K562 (cell line): ENCODE measurements around the gene ANKEF1. TPM values are rescaled to one million over a fixed set of nuclear protein-coding genes. Genes with fewer than 3 reads are reported as not detected.
A peak's percentile ranks its signal among the peaks of the same experiment; 100 is the strongest.

Experiments
- ATAC-seq: fragments of 200-7000 bp; cut with Tn5 transposase; 3 replicates; pipeline ENCODE4 v1.9.1; 2020; ENCODE audit warnings: moderate library complexity
- BruUV-seq: library from RNA; stranded (reverse); fragments of 400-500 nt; replicated peaks from 2 replicates; lab custom pipeline; 2021; lab: Mats Ljungman, UMichigan
- CTCF ChIA-PET: fragments of 300-600 bp; formaldehyde crosslinking; extraction: SDS; loops from one replicate; lab custom pipeline; 2021; ENCODE audit warnings: low intra/inter-chr PET ratio; lab: Yijun Ruan, JAX
- POLR2A ChIA-PET: fragments of 300-600, 350-650 bp; sonication (Branson Sonifier 250); formaldehyde crosslinking; extraction: SDS; loops from one replicate; lab custom pipeline; 2021; ENCODE audit warnings: antibody characterized with exemption, inconsistent platforms; lab: Yijun Ruan, JAX
- DNase-seq, 4 experiments: peaks; one replicate each; pipeline versions ENCODE4 v3.0.0 to v3.0.0-alpha.2; 2011 to 2018; ENCODE audit warnings: low spot score in 3 of 4, mixed read lengths in 3 of 4; ENCODE audit errors: extremely low read depth in 1 of 4
- FAIRE-seq: peaks from 2 replicates; lab custom pipeline; 2011; peaks lifted over from hg19 to GRCh38; lab: Jason Lieb, UNC
- H2AFZ ChIP-seq: 2 replicates; pipeline ENCODE4 v1.6.0; 2011; ENCODE audit warnings: low read depth, low read length, control low read depth, inconsistent platforms
- H3K27ac ChIP-seq: fragments of 200-600 bp; 3 replicates; pipeline ENCODE4 v1.8.0; 2011; ENCODE audit warnings: low read depth, mild to moderate bottlenecking, control low read depth, inconsistent platforms, low read length, moderate library complexity, mixed read lengths; ENCODE audit errors: extremely low read depth
- H3K27me3 ChIP-seq, 2 experiments: fragments of 300-600 bp in 1 of 2; 2 replicates in 1 of 2; 3 replicates in 1 of 2; pipeline versions ENCODE4 v1.6.0 to v1.8.0; 2011; ENCODE audit warnings: inconsistent platforms in 2 of 2, low read length in 2 of 2, mild to moderate bottlenecking in 1 of 2, mixed read lengths in 1 of 2, moderate library complexity in 1 of 2; ENCODE audit not compliant: control insufficient read depth in 2 of 2, insufficient read depth in 2 of 2
- H3K36me3 ChIP-seq: fragments of 300-600 bp; 3 replicates; pipeline ENCODE4 v1.8.0; 2011; ENCODE audit warnings: mild to moderate bottlenecking, low read length, inconsistent platforms; ENCODE audit not compliant: control insufficient read depth, insufficient read depth
- H3K4me1 ChIP-seq, 2 experiments: fragments of 200-600 bp in 1 of 2; replicated peaks in 1 of 2; 2 replicates in 1 of 2; 3 replicates in 1 of 2; pipeline versions ENCODE4 v1.5.1 to v1.8.0; 2011; ENCODE audit warnings: inconsistent platforms in 2 of 2, low read length in 2 of 2, mild to moderate bottlenecking in 1 of 2, mixed read lengths in 1 of 2, moderate library complexity in 1 of 2; ENCODE audit not compliant: control insufficient read depth in 2 of 2, insufficient read depth in 2 of 2
- H3K4me2 ChIP-seq: 2 replicates; pipeline ENCODE4 v1.6.1; 2011; ENCODE audit warnings: low read length, control low read depth, inconsistent platforms, mixed read lengths; ENCODE audit not compliant: insufficient read depth
- H3K4me3 ChIP-seq: fragments of 200-600 bp; sonication (generic), shearing (Covaris generic); 2 replicates; pipeline ENCODE4 v1.5.1; 2016; ENCODE audit warnings: control low read depth, inconsistent platforms
- H3K79me2 ChIP-seq: fragments of 200-600 bp; 3 replicates; pipeline ENCODE4 v1.8.0; 2011; ENCODE audit warnings: low read length, inconsistent platforms; ENCODE audit not compliant: control insufficient read depth, insufficient read depth
- H3K9ac ChIP-seq, 2 experiments: 2 replicates each; pipeline versions ENCODE4 v1.6.0 to v1.6.1; 2011; ENCODE audit warnings: low read depth in 2 of 2, low read length in 2 of 2, control low read depth in 1 of 2, inconsistent platforms in 1 of 2, mild to moderate bottlenecking in 1 of 2, mixed read lengths in 1 of 2; ENCODE audit not compliant: insufficient read depth in 1 of 2
- H3K9me1 ChIP-seq: one replicate; pipeline ENCODE4 v1.6.0; 2011; ENCODE audit warnings: inconsistent platforms, mild to moderate bottlenecking, low read length, moderate library complexity; ENCODE audit not compliant: control insufficient read depth, insufficient read depth
- H3K9me3 ChIP-seq: replicated peaks from 2 replicates; pipeline ENCODE4 v1.5.1; 2011; ENCODE audit warnings: low read depth, low read length, inconsistent platforms; ENCODE audit not compliant: control insufficient read depth, insufficient read depth
- H4K20me1 ChIP-seq: replicated peaks from 2 replicates; pipeline ENCODE4 v1.6.1; 2011; ENCODE audit warnings: low read length, inconsistent platforms, mixed read lengths; ENCODE audit not compliant: control insufficient read depth, insufficient read depth
- CHAMP1 ChIP-seq: fragments of 450-650 bp; IDR thresholded peaks from 2 replicates; pipeline ENCODE4 v1.6.1; 2016; ENCODE audit warnings: mild to moderate bottlenecking
- ELF2 ChIP-seq: fragments of 250-450 bp; sonication (Bioruptor Pico); IDR thresholded peaks from 2 replicates; pipeline ENCODE4 v1.5.0; 2021; ENCODE audit warnings: mild to moderate bottlenecking
- PURB ChIP-seq: sonication (generic); formaldehyde crosslinking; IDR thresholded peaks from 2 replicates; pipeline ENCODE4 v1.9.0; 2021; ENCODE audit warnings: low read depth, mild to moderate bottlenecking, missing genetic modification reagents
- RFX1 ChIP-seq: fragments of 450-650 bp; IDR thresholded peaks from 2 replicates; pipeline ENCODE4 v1.6.1; 2016; ENCODE audit warnings: mild to moderate bottlenecking, moderate library complexity
- ZNF324 ChIP-seq: fragments of 250-450 bp; sonication (Bioruptor Pico); IDR thresholded peaks from 2 replicates; pipeline ENCODE4 v1.4.0; 2020; ENCODE audit warnings: mild to moderate bottlenecking
- ZNF384 ChIP-seq: IDR thresholded peaks from 2 replicates; pipeline ENCODE4 v1.6.1; 2012; ENCODE audit warnings: low read depth, low read length, improper control_type of control experiment
- ZNF518B ChIP-seq: fragments of 250-450 bp; sonication (Bioruptor Pico); IDR thresholded peaks from 2 replicates; pipeline ENCODE4 v1.5.0; 2021; ENCODE audit warnings: mild to moderate bottlenecking, moderate library complexity
- ZNF830 ChIP-seq: fragments of 250-450 bp; sonication (Bioruptor Pico); IDR thresholded peaks from 2 replicates; pipeline ENCODE4 v1.5.0; 2021; ENCODE audit warnings: mild to moderate bottlenecking
- WGBS: fragments of 100-300 bp; shearing (Covaris generic); methylation state at CpG from one replicate; pipeline ENCODE4 v1.1.6; 2016; ENCODE audit warnings: low coverage, mixed read lengths; ENCODE audit not compliant: insufficient coverage; ENCODE audit errors: missing lambda C conversion rate; 5-methylcytosine and 5-hydroxymethylcytosine counted together
- in situ Hi-C: fragments of 300-500 bp; cut with MboI; formaldehyde crosslinking; loops from 4 replicates; pipeline ENCODE4 v1.15.0; 2018; ENCODE audit warnings: inconsistent platforms, mixed read lengths
- intact Hi-C: fragments of 100-400 bp; cut with micrococcal nuclease; formaldehyde crosslinking; loops from 2 replicates; pipeline ENCODE4 v1.14.2; 2022
- polyA plus RNA-seq, 8 experiments: library from polyadenylated mRNA; depleted of rRNA in 4 of 8; stranded (reverse) in 5 of 8; unstranded in 3 of 8; fragments of >200 nt; fragmentation: Nextera tagmentation in 2 of 8; fragmentation: Illumina TruSeq in 1 of 8; extraction: Ambion mirVana in 2 of 8; extraction: Trizol in 1 of 8; gene quantifications; 2 replicates each; pipeline versions ENCODE4 v1.2.1 to v1.2.3, GENCODE V29; 2011 to 2014; ENCODE audit warnings: inconsistent platforms in 1 of 8, missing spikeins in 1 of 8
- total RNA-seq, 7 experiments: library from RNA; depleted of rRNA in 6 of 7; stranded (reverse); fragments of >200 nt in 6 of 7; fragmentation: Illumina TruSeq in 2 of 7; extraction: Trizol in 2 of 7; gene quantifications; 2 replicates each; pipeline versions ENCODE4 v1.2.1 to v1.2.3, GENCODE V29; 2011 to 2021; ENCODE audit warnings: low replicate concordance in 1 of 7

ANKEF1 gene
- total and polyA plus RNA-seq, 9 of the 15 experiments (the other 6 are each of a cell fraction or from before 2014, with no cell fraction given): 0.35 to 2.1 (median 1.7) TPM

GRCh38 chr20:10014431-10014830 is 20.4 kb upstream of the ANKEF1 start:
- Histone ChIP-seq H2AFZ (no peak overlapping the region), H3K9me3 (no peaks in the 10 kb centered on the region), H3K9me1 (no peaks in the 10 kb centered on the region), H3K36me3 (no peaks in the 10 kb centered on the region), H4K20me1 (no peaks in the 10 kb centered on the region), H3K27ac (no peak overlapping the region), H3K9ac (no peak overlapping the region), H3K4me3 (no peak overlapping the region), H3K4me1 (no peaks in the 10 kb centered on the region), H3K79me2 (no peaks in the 10 kb centered on the region), H3K27me3 (no peaks in the 10 kb centered on the region), H3K4me2 (no peak overlapping the region)
- ATAC-seq (no peak), DNase-seq (no peak), FAIRE-seq (no peak)
- ChIA-PET POLR2A (no interaction called here), CTCF (no interaction called here)
- in situ Hi-C loops: no loop called here
- intact Hi-C loops: no loop called here
- no TSS peak for BruUV-seq
- peak; percentile 28; the same call in 1 of the 2 replicates for TF ChIP-seq RFX1
- no peak for TF ChIP-seq PURB (CRISPR knock-in tag)
- no peak for TF ChIP-seq ELF2
- no peak for TF ChIP-seq CHAMP1
- WGBS: 16% methylated on average over 5 of the region's 5 CpGs

GRCh38 chr20:10020937-10021336 is 13.8 kb upstream of the ANKEF1 start:
- no peaks in the 10 kb centered on the region for H3K27me3 ChIP-seq
- FAIRE-seq (no peak), ATAC-seq (no peak), DNase-seq (no peak)
- no peaks in the 10 kb centered on the region for H3K9me3 ChIP-seq
- H3K36me3 ChIP-seq: no peaks in the 10 kb centered on the region
- BruUV-seq: no TSS peak
- TF ChIP-seq ZNF830 (CRISPR knock-in tag) (no peak), ZNF518B (CRISPR knock-in tag) (no peak), ZNF384 (no peak), ZNF324 (CRISPR knock-in tag) (no peak)
- no peaks in the 10 kb centered on the region for H3K79me2 ChIP-seq
- no peaks in the 10 kb centered on the region for H4K20me1 ChIP-seq
- no peaks in the 10 kb centered on the region for H3K9me1 ChIP-seq
- no peaks in the 10 kb centered on the region for H3K4me1 ChIP-seq
- H3K4me3 ChIP-seq: no peak overlapping the region
- WGBS: 0% methylated on average over 2 of the region's 2 CpGs
- CTCF ChIA-PET: no interaction called here
- no peak overlapping the region for H3K9ac ChIP-seq
- intact Hi-C loops (no loop called here), in situ Hi-C loops (no loop called here)
- POLR2A ChIA-PET: no interaction called here
- H3K4me2 ChIP-seq: no peak overlapping the region
- no peak overlapping the region for H2AFZ ChIP-seq
- no peak overlapping the region for H3K27ac ChIP-seq
